SK-N-SH (cell line): Measurements from ENCODE around the gene SPTBN2. TPM values are rescaled to one million over a fixed set of nuclear protein-coding genes. Genes with fewer than 3 reads are reported as not detected.

ENCODE experiments used
- CTCF ChIA-PET: fragments of 300-600, 350-600 bp; formaldehyde crosslinking; extraction: SDS; loops from one replicate; lab custom pipeline; 2021; lab: Yijun Ruan, JAX
- POLR2A ChIA-PET: fragments of 350-600 bp; sonication (Branson Sonifier 250); formaldehyde crosslinking; extraction: SDS; loops from one replicate; lab custom pipeline; 2020; ENCODE audit warnings: antibody characterized with exemption, inconsistent platforms; lab: Yijun Ruan, JAX
- DNase-seq: peaks from one replicate; pipeline ENCODE4 v3.0.0; 2012
- H2AFZ ChIP-seq: fragments of 200-600 bp; sonication (generic); 2 replicates; pipeline ENCODE4 v1.8.1; 2016; ENCODE audit warnings: antibody characterized with exemption, mild to moderate bottlenecking, low read depth
- H3F3A ChIP-seq: fragments of 200-600 bp; sonication (generic); replicated peaks from 2 replicates; pipeline ENCODE3; 2016; ENCODE audit warnings: antibody characterized with exemption, mild to moderate bottlenecking; ENCODE audit not compliant: insufficient read depth
- H3K27ac ChIP-seq, 2 experiments: fragments of 200-500 bp in 1 of 2; fragments of 200-600 bp in 1 of 2; sonication (Bioruptor generic) in 1 of 2; sonication (generic), shearing (Covaris generic) in 1 of 2; 2 replicates each; pipeline versions ENCODE4 v1.5.1 to v1.6.1; 2014 to 2016; ENCODE audit warnings: low read depth in 2 of 2, inconsistent platforms in 1 of 2, low read length in 1 of 2, mild to moderate bottlenecking in 1 of 2, mixed read lengths in 1 of 2
- H3K27me3 ChIP-seq: fragments of 200-600 bp; sonication (generic), shearing (Covaris generic); 2 replicates; pipeline ENCODE4 v1.6.1; 2016; ENCODE audit warnings: mixed run types; ENCODE audit not compliant: insufficient read depth
- H3K36me3 ChIP-seq, 2 experiments: fragments of 200-500 bp in 1 of 2; fragments of 200-600 bp in 1 of 2; sonication (Bioruptor generic) in 1 of 2; sonication (generic) in 1 of 2; replicated peaks in 1 of 2; 2 replicates each; pipeline versions ENCODE3 to v1.5.1; 2014 to 2016; ENCODE audit warnings: low read length in 1 of 2, mild to moderate bottlenecking in 1 of 2; ENCODE audit not compliant: insufficient read depth in 2 of 2, control insufficient read depth in 1 of 2
- H3K4me1 ChIP-seq, 2 experiments: fragments of 200-500 bp in 1 of 2; fragments of 200-600 bp in 1 of 2; sonication (Bioruptor generic) in 1 of 2; sonication (generic), shearing (Covaris generic) in 1 of 2; 2 replicates each; pipeline versions ENCODE4 v1.5.1 to v1.6.1; 2014 to 2016; ENCODE audit warnings: low read depth in 1 of 2, low read length in 1 of 2, mixed run types in 1 of 2; ENCODE audit not compliant: insufficient read depth in 2 of 2, control insufficient read depth in 1 of 2
- H3K4me2 ChIP-seq: fragments of 200-600 bp; sonication (generic), shearing (Covaris generic); 2 replicates; pipeline ENCODE4 v1.6.1; 2017; ENCODE audit warnings: mixed run types
- H3K4me3 ChIP-seq, 2 experiments: fragments of 200-500 bp in 1 of 2; fragments of 200-600 bp in 1 of 2; sonication (Bioruptor generic) in 1 of 2; sonication (generic), shearing (Covaris generic) in 1 of 2; 2 replicates each; pipeline versions ENCODE4 v1.5.1 to v1.8.1; 2014 to 2016; ENCODE audit warnings: low read depth in 2 of 2, inconsistent platforms in 1 of 2, low read length in 1 of 2, mild to moderate bottlenecking in 1 of 2, mixed read lengths in 1 of 2, moderate library complexity in 1 of 2
- H3K79me2 ChIP-seq: fragments of 200-600 bp; sonication (generic); 2 replicates; pipeline ENCODE4 v1.8.1; 2017; ENCODE audit warnings: mild to moderate bottlenecking; ENCODE audit not compliant: insufficient read depth
- H3K9ac ChIP-seq: fragments of 200-600 bp; sonication (generic); 2 replicates; pipeline ENCODE4 v1.6.1; 2017; ENCODE audit warnings: mixed run types
- H3K9me2 ChIP-seq: fragments of 200-600 bp; sonication (generic); 2 replicates; pipeline ENCODE4 v1.6.1; 2017; ENCODE audit warnings: mixed run types
- H3K9me3 ChIP-seq: fragments of 200-600 bp; sonication (generic); 2 replicates; pipeline ENCODE4 v1.6.1; 2017; ENCODE audit warnings: mixed run types, mild to moderate bottlenecking, moderate library complexity
- H4K20me1 ChIP-seq: fragments of 200-600 bp; sonication (generic); 2 replicates; pipeline ENCODE4 v1.6.1; 2017; ENCODE audit warnings: mild to moderate bottlenecking, mixed run types; ENCODE audit not compliant: insufficient read depth
- CHD2 ChIP-seq: fragments of 150-350 bp; IDR thresholded peaks from 2 replicates; pipeline ENCODE4 v1.6.1; 2018; ENCODE audit warnings: low read length; ENCODE audit not compliant: partially characterized antibody
- ELF1 ChIP-seq: IDR thresholded peaks from 2 replicates; pipeline ENCODE4 v1.4.0; 2012
- GABPA ChIP-seq: IDR thresholded peaks from 2 replicates; pipeline ENCODE4 v1.4.0; 2012; ENCODE audit warnings: low read depth, mild to moderate bottlenecking
- MXI1 ChIP-seq: IDR thresholded peaks from 2 replicates; pipeline ENCODE4 v1.6.1; 2012; ENCODE audit warnings: mild to moderate bottlenecking, low read depth, low read length, improper control_type of control experiment
- NRF1 ChIP-seq: IDR thresholded peaks from 2 replicates; pipeline ENCODE4 v1.6.1; 2012; ENCODE audit warnings: low read depth, mild to moderate bottlenecking, low read length
- RAD21 ChIP-seq: IDR thresholded peaks from 2 replicates; pipeline ENCODE4 v1.6.1; 2012; ENCODE audit warnings: mild to moderate bottlenecking, low read length
- RCOR1 ChIP-seq: fragments of 150-350 bp; IDR thresholded peaks from 2 replicates; pipeline ENCODE4 v1.6.1; 2017; ENCODE audit warnings: antibody characterized with exemption, low read length
- REST ChIP-seq: IDR thresholded peaks from 2 replicates; pipeline ENCODE4 v1.6.1; 2012; ENCODE audit warnings: mild to moderate bottlenecking, low read depth, low read length, moderate library complexity
- RFX5 ChIP-seq: IDR thresholded peaks from 2 replicates; pipeline ENCODE4 v1.6.1; 2012; ENCODE audit warnings: mild to moderate bottlenecking, improper control_type of control experiment, low read length
- SIN3A ChIP-seq: IDR thresholded peaks from 2 replicates; pipeline ENCODE4 v1.6.1; 2012; ENCODE audit warnings: low read depth, mild to moderate bottlenecking, low read length, moderate library complexity, borderline replicate concordance
- SMC3 ChIP-seq: IDR thresholded peaks from 2 replicates; pipeline ENCODE4 v1.6.1; 2012; ENCODE audit warnings: low read depth, low read length, improper control_type of control experiment
- TAF1 ChIP-seq: IDR thresholded peaks from 2 replicates; pipeline ENCODE4 v1.6.1; 2012; ENCODE audit warnings: low read depth, mild to moderate bottlenecking, low read length, moderate library complexity, borderline replicate concordance
- TCF12 ChIP-seq: IDR thresholded peaks from 2 replicates; pipeline ENCODE4 v1.4.0; 2012
- WGBS: methylation state at CpG from one replicate; pipeline ENCODE4 v1.1.6; 2017; ENCODE audit warnings: low lambda C conversion rate; 5-methylcytosine and 5-hydroxymethylcytosine counted together
- polyA plus RNA-seq, 3 experiments: library from polyadenylated mRNA; depleted of rRNA; stranded (reverse); fragments of >200 nt; gene quantifications; 2 replicates each; pipeline ENCODE4 v1.2.3, GENCODE V29; 2012
- TF ChIP-seq, protein P1 (sequence below): fragments of 200-600 bp; sonication (generic); IDR thresholded peaks from 2 replicates; pipeline ENCODE4 v1.6.1; 2017; ENCODE audit warnings: antibody characterized with exemption, mild to moderate bottlenecking, moderate library complexity
- TF ChIP-seq, protein P2 (sequence below): IDR thresholded peaks from 2 replicates; pipeline ENCODE4 v1.4.0; 2012; ENCODE audit warnings: low read depth

The SPTBN2 gene
- polyA plus RNA-seq, 1 of the 3 experiments (the other 2 are of a cell fraction): 19.7 TPM

DNA sequence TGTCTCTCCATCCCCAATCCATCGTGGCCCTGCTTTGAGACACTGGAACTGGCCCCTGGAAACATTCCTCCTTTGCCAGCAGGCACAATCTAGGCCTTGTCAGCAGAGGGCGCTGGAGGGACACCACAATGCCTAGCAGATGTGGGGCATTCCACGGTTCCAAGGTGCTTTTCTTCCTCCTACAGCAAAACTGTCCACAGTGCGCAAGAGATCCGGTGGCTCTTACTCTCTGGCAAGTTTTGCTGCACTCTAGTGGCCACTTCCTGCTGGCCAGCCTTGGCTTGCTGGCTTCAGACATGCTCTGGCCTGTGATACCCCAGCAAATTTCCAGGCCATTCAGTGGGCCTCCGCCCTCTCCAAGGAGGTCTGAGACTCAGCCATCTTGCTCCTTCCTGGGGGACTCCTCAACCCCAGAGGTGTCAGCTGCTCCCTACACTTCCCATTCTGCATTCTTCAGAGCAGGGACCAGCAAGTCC is 34.2 kb downstream of the SPTBN2 start:
- 47% methylated on average over 3 of the region's 6 CpGs for WGBS
- H3K9me3 ChIP-seq: no peaks in the 10 kb centered on the region
- ChIA-PET CTCF (interaction anchor here (0.6 to 6.6 kb wide), 27 partner anchors 9 to 328 kb away, joined by 3 to 52 read pairs (median 4); partner anchors contain the start of genes C11orf86, CTSF and SYT12), POLR2A (no interaction called here)
- H3K9ac ChIP-seq: no peak overlapping the region
- peak overlapping the region in 1 of 2 experiments; percentile 11; a peak in 2 of 4 replicates for H3K27ac ChIP-seq
- H3K36me3 ChIP-seq: peaks cover 4 to 51% of the 10 kb centered on the region in 2 experiments
- H3K9me2 ChIP-seq: no peaks in the 10 kb centered on the region
- no peaks in the 10 kb centered on the region for H4K20me1 ChIP-seq
- no peaks in the 10 kb centered on the region for H3K79me2 ChIP-seq
- 0 out of 2 replicates have a peak overlapping the region, but pooled peaks have one; percentile 7 for H2AFZ ChIP-seq
- peak; percentile 55 for TF ChIP-seq NRF1
- TF ChIP-seq SIN3A: peak; percentile 77; the same call in 1 of the 2 replicates
- TF ChIP-seq, protein P1, sequence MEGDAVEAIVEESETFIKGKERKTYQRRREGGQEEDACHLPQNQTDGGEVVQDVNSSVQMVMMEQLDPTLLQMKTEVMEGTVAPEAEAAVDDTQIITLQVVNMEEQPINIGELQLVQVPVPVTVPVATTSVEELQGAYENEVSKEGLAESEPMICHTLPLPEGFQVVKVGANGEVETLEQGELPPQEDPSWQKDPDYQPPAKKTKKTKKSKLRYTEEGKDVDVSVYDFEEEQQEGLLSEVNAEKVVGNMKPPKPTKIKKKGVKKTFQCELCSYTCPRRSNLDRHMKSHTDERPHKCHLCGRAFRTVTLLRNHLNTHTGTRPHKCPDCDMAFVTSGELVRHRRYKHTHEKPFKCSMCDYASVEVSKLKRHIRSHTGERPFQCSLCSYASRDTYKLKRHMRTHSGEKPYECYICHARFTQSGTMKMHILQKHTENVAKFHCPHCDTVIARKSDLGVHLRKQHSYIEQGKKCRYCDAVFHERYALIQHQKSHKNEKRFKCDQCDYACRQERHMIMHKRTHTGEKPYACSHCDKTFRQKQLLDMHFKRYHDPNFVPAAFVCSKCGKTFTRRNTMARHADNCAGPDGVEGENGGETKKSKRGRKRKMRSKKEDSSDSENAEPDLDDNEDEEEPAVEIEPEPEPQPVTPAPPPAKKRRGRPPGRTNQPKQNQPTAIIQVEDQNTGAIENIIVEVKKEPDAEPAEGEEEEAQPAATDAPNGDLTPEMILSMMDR: peak; percentile 98
- TF ChIP-seq TAF1: peak; percentile 9; the same call in 1 of the 2 replicates
- peak; percentile 37; the same call in 1 of the 2 replicates for TF ChIP-seq TCF12
- TF ChIP-seq GABPA: no peak
- TF ChIP-seq, protein P2, sequence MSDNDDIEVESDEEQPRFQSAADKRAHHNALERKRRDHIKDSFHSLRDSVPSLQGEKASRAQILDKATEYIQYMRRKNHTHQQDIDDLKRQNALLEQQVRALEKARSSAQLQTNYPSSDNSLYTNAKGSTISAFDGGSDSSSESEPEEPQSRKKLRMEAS: 0 out of 2 replicates have a peak, but pooled peaks have one; percentile 60
- TF ChIP-seq RAD21: peak; percentile 89
- TF ChIP-seq CHD2: peak; percentile 49
- no peak for TF ChIP-seq RFX5
- TF ChIP-seq RCOR1: 0 out of 2 replicates have a peak, but pooled peaks have one; percentile 36
- 0 out of 2 replicates have a peak, but pooled peaks have one; percentile 24 for TF ChIP-seq ELF1
- peak; percentile 58; the same call in 1 of the 2 replicates for TF ChIP-seq MXI1
- TF ChIP-seq SMC3: peak; percentile 98
- no peak for TF ChIP-seq REST
- no peaks in the 10 kb centered on the region for H3K4me1 ChIP-seq
- H3K4me2 ChIP-seq: no peak overlapping the region
- no peaks in the 10 kb centered on the region for H3K27me3 ChIP-seq
- DNase-seq: peak; percentile 89
- H3K4me3 ChIP-seq: no peak overlapping the region; a peak in 1 of 4 replicates
- H3F3A ChIP-seq: no peaks in the 10 kb centered on the region
